Glutamatergic neuron (in vitro differentiated cells): Measurements from ENCODE around the gene ISG15. TPM values are rescaled to one million over a fixed set of nuclear protein-coding genes. Genes with fewer than 3 reads are reported as not detected.
"Not testable (repeated sequence)": the region's sequence is repeated elsewhere in the genome, so short reads cannot be mapped to it uniquely, and the experiment has no call there.

Experiments used
- DNase-seq: peaks from one replicate; pipeline ENCODE4 v3.0.0; 2022
- H3K27ac Mint-ChIP-seq: one replicate; pipeline ENCODE4 v1.8.0; 2020; ENCODE audit warnings: mild to moderate bottlenecking, mixed read lengths, inconsistent platforms; ENCODE audit not compliant: unreplicated experiment
- H3K27me3 Mint-ChIP-seq: one replicate; pipeline ENCODE4 v1.8.0; 2020; ENCODE audit warnings: mild to moderate bottlenecking, moderate library complexity, mixed read lengths, inconsistent platforms; ENCODE audit not compliant: unreplicated experiment
- H3K36me3 Mint-ChIP-seq: one replicate; pipeline ENCODE4 v1.8.0; 2020; ENCODE audit warnings: mild to moderate bottlenecking, mixed read lengths, inconsistent platforms; ENCODE audit not compliant: unreplicated experiment
- H3K4me1 Mint-ChIP-seq: one replicate; pipeline ENCODE4 v1.8.0; 2020; ENCODE audit warnings: mild to moderate bottlenecking, low read depth, mixed read lengths, inconsistent platforms; ENCODE audit not compliant: unreplicated experiment
- H3K4me3 Mint-ChIP-seq: one replicate; pipeline ENCODE4 v1.8.0; 2020; ENCODE audit warnings: mild to moderate bottlenecking, mixed read lengths, inconsistent platforms; ENCODE audit not compliant: unreplicated experiment
- H3K9me3 Mint-ChIP-seq: one replicate; pipeline ENCODE4 v1.8.0; 2020; ENCODE audit warnings: mild to moderate bottlenecking, moderate library complexity, mixed read lengths, inconsistent platforms; ENCODE audit not compliant: unreplicated experiment
- total RNA-seq: library from RNA; stranded (reverse); fragmentation: NEBNext Ultra II Directional; extraction: Animal tissue kit (Norgen Biotek cat#: 25700); gene quantifications from one replicate; pipeline ENCODE4 v1.2.1, GENCODE V29; 2021; ENCODE audit not compliant: unreplicated experiment
- TF ChIP-seq, protein P1 (sequence below): fragments of 200-600 bp; sonication (generic); IDR thresholded peaks from one replicate; pipeline ENCODE4 v1.5.0; 2021; ENCODE audit not compliant: partially characterized antibody, unreplicated experiment

The ISG15 gene
- total RNA-seq, 1 donor from 2014 or later: 18.4 TPM

DNA sequence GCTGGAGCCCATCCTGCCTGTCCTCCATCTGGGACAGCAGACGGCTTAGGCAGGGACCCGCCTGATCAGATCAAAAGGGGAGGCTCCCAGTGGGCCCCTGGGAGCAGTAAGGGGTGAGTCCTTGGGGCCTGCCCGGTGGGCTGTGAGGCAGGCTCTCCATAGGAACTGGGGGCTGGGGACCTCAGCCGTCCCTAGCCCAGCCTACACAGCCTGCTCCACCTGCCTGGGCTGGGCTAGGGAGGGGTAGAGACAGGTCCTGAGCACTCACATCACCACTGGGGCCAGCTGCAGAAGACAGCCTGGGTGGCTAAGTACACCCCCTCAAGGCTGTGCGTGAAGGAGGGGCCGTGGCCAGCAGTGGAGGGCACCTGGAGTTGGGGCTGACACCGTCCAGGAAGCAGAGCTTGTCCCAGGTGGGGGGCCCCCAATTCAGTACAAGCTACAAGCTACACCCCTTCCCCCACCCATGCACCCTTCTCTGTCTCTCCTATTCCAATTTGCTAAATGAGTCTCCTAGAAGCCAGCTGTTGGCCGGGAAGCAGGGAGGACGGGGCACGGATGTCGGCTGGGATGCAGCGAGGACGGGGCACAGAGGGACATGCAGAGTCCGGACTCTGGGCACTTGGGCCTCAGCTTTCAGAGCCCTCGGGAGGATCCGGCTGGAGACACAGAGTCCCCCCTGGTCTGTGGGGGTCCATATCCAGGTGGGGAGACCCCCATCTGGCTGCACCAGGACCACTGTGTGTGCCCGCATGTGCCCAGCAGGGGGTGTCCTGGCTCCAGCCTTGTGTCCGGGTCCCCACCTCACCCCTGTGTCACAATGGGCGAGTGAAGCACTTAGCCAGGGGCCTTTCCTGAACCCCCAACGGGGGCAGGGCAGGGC is 1.7 kb downstream of the ISG15 start:
- TF ChIP-seq, protein P1, sequence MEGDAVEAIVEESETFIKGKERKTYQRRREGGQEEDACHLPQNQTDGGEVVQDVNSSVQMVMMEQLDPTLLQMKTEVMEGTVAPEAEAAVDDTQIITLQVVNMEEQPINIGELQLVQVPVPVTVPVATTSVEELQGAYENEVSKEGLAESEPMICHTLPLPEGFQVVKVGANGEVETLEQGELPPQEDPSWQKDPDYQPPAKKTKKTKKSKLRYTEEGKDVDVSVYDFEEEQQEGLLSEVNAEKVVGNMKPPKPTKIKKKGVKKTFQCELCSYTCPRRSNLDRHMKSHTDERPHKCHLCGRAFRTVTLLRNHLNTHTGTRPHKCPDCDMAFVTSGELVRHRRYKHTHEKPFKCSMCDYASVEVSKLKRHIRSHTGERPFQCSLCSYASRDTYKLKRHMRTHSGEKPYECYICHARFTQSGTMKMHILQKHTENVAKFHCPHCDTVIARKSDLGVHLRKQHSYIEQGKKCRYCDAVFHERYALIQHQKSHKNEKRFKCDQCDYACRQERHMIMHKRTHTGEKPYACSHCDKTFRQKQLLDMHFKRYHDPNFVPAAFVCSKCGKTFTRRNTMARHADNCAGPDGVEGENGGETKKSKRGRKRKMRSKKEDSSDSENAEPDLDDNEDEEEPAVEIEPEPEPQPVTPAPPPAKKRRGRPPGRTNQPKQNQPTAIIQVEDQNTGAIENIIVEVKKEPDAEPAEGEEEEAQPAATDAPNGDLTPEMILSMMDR: peak; percentile 34
- no peak for DNase-seq

DNA sequence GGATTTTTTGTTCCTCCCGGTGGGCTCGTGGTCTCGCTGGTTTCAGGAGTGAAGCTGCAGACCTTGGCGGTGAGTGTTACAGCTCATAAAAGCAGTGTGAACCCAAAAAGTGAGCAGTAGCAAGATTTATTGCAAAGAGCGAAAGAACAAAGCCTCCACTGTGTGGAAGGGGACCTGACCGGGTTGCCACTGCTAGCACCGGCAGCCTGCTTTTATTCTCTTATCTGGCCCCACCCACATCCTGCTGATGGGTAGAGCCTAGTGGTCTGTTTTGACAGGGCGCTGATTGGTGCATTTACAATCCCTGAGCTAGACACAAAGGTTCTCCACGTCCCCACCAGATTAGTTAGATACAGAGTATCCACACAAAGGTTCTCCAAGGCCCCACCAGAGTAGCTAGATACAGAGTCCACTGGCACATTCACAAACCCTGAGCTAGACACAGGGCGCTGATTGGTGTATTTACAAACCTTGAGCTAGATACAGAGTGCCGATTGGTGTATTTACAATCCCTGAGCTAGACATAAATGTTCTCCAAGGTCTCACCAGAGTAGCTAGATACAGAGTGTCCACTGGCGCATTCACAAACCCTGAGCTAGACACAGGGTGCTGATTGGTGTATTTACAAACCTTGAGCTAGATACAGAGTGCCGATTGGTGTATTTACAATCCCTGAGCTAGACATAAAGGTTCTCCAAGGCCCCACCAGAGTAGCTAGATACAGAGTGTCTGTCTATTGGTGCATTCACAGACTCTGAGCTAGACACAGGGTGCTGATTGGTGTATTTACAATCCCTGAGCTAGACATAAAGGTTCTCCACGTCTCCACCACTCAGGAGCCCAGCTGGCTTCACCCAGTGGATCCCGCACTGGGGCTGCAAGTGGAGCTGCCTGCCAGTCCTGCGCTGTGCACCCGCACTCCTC is 4.4 kb downstream of the ISG15 start:
- H3K4me1 Mint-ChIP-seq: peaks cover 20% of the 10 kb centered on the region
- not testable (repeated sequence) for H3K36me3 Mint-ChIP-seq, H3K9me3 Mint-ChIP-seq, DNase-seq, H3K27me3 Mint-ChIP-seq
- H3K4me3 Mint-ChIP-seq: peak overlapping the region; percentile 18
- peak overlapping the region; percentile 4 for H3K27ac Mint-ChIP-seq

More for the DNA sequence above, 1.7 kb downstream of the ISG15 start:
- Mint-ChIP-seq H3K4me3 (peak overlapping the region; percentile 49), H3K4me1 (peaks cover 20% of the 10 kb centered on the region), H3K27ac (peak overlapping the region; percentile 82), H3K27me3 (peaks cover 5% of the 10 kb centered on the region), H3K9me3 (peaks cover 6% of the 10 kb centered on the region), H3K36me3 (no peaks in the 10 kb centered on the region)

DNA sequence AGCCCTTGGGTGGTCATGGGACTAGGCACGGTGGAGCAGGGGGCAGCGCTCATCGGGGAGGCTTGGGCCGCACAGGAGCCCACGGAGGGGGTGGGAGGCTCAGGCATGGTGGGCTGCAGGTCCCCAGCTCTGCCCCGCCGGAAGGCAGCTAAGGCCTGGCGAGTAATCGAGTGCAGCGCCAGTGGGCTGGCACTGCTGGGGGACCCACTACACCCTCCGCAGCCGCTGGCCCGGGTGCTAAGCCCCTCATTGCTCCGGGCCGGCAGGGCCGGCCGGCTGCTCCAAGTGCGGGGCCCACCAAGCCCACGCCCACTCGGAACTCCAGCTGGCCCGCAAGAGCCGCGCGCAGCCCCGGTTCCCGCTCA is 5.0 kb downstream of the ISG15 start:
- H3K27ac Mint-ChIP-seq, H3K36me3 Mint-ChIP-seq, H3K4me3 Mint-ChIP-seq, DNase-seq, H3K27me3 Mint-ChIP-seq: not testable (repeated sequence)
- H3K9me3 Mint-ChIP-seq: peaks cover 12% of the 10 kb centered on the region
- peaks cover 24% of the 10 kb centered on the region for H3K4me1 Mint-ChIP-seq

DNA sequence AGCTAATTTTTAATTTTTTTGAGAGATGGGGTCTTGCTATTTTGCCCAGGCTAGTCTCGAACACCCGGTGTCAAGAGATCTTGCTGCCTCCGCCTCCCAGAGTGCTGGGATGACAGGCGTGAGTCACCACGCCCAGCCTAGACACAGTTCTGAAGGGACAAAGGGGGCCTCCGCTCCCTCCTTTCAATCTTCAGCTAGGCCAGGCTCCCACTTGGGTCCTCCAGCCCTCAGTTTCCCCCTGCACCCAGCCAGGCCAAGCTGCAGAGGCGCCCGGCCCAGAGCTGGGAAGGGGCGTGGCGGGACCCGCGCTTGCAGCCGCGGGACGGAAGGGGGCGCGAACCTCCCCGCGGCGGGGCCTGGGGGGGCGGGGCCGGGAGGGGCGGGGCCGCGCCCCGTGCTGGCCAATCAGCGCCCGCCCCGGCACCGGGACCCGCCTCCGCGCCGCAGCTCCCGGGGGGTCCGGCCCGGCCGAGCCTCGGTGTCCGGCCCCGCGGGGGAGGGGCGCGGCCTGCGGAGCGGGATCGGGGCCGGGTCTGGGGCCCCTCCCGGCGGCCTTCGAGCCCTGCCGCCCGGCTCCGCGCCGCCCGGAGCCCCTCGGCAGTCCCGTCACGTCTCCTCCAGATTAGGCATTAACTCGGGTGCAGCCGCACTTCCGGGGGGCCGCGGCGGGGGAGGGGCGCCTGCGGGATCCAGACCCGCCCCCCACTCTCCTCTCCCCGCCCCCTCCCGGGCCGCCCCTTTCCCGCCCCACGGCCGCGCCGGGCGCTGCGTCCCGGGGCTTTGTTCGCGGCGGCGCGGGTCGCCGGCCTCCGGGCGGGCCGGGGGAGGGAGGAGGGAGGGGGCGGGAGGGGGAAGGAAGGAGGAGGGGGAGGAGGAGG is 6.1 kb downstream of the ISG15 start:
- Mint-ChIP-seq H3K4me1 (peaks cover 19% of the 10 kb centered on the region), H3K27me3 (peaks cover 7% of the 10 kb centered on the region), H3K27ac (no peak overlapping the region), H3K4me3 (no peak overlapping the region), H3K9me3 (peaks cover 14% of the 10 kb centered on the region), H3K36me3 (no peaks in the 10 kb centered on the region)
- TF ChIP-seq, protein P1: peak; percentile 59
- DNase-seq: peak; percentile 90

DNA sequence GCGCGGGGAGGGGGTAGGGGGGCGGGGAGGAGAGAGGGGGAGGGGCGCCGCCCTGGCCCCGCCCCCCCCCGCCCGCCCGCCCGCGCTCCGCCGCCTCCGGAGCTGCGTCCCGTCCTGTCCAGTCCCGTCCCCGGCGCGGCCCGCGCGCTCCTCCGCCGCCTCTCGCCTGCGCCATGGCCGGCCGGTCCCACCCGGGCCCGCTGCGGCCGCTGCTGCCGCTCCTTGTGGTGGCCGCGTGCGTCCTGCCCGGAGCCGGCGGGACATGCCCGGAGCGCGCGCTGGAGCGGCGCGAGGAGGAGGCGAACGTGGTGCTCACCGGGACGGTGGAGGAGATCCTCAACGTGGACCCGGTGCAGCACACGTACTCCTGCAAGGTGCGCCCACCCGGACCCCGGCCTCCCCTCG is 6.7 kb downstream of the ISG15 start, which contains the start of gene AGRN:
Gene AGRN (plus strand): TSS at position 121 of the 405 bp plus-strand sequence. CDS start 53 bp downstream, at position 174.
- DNase-seq: peak; percentile 54
- H3K4me3 Mint-ChIP-seq: peak within 1 kb of the TSS; percentile 85
- H3K9me3 Mint-ChIP-seq: peaks cover 14% of the 10 kb centered on the region
- TF ChIP-seq, protein P1: no peak
- peaks cover 7% of the 10 kb centered on the region for H3K27me3 Mint-ChIP-seq
- no peaks in the 10 kb centered on the region for H3K36me3 Mint-ChIP-seq
- H3K4me1 Mint-ChIP-seq: peaks cover 14% of the 10 kb centered on the region
- no peak within 1 kb of the TSS for H3K27ac Mint-ChIP-seq
